Natural killer cell (primary cell): Measurements from ENCODE around the gene ABTB2. TPM values are rescaled to one million over a fixed set of nuclear protein-coding genes. Genes with fewer than 3 reads are reported as not detected.
A peak's percentile ranks its signal among the peaks of the same experiment; 100 is the strongest.

Experiments
- ATAC-seq, 3 donors: fragments of 150-1000 bp in 2 of 3; fragments of 200-7000 bp in 1 of 3; cut with Tn5 transposase; 1 replicate in 1 of 3; 2 replicates in 2 of 3; pipeline ENCODE4 v1.10.0; 2021; ENCODE audit warnings: mild to moderate bottlenecking in 2 of 3, moderate library complexity in 2 of 3
- DNase-seq, 2 donors: peaks; one replicate each; pipeline versions ENCODE4 v3.0.0 to v3.0.0-alpha.2; 2013 to 2021; ENCODE audit warnings: mixed read lengths in 1 of 2
- H3K27ac ChIP-seq: one replicate; pipeline ENCODE4 v1.5.1; 2013; ENCODE audit warnings: mild to moderate bottlenecking, low read length
- H3K27me3 ChIP-seq: one replicate; pipeline ENCODE4 v1.6.1; 2013; ENCODE audit warnings: low read length; ENCODE audit not compliant: control insufficient read depth, insufficient read depth
- H3K36me3 ChIP-seq: one replicate; pipeline ENCODE4 v1.6.1; 2013; ENCODE audit warnings: low read length; ENCODE audit not compliant: control insufficient read depth, insufficient read depth
- H3K4me1 ChIP-seq: one replicate; pipeline ENCODE4 v1.6.1; 2013; ENCODE audit warnings: low read length; ENCODE audit not compliant: control insufficient read depth, insufficient read depth
- H3K4me3 ChIP-seq: one replicate; pipeline ENCODE4 v1.5.1; 2013; ENCODE audit warnings: low read length
- H3K9me3 ChIP-seq: one replicate; pipeline ENCODE4 v1.6.1; 2013; ENCODE audit warnings: low read length; ENCODE audit not compliant: control insufficient read depth, insufficient read depth
- H3K27ac Mint-ChIP-seq, 2 donors: one replicate each; pipeline ENCODE4 v1.8.0; 2022; ENCODE audit warnings: mild to moderate bottlenecking in 2 of 2, mixed read lengths in 2 of 2, moderate library complexity in 1 of 2
- H3K27me3 Mint-ChIP-seq, 2 donors: one replicate each; pipeline ENCODE4 v1.8.0; 2022; ENCODE audit warnings: low read depth in 2 of 2, mixed read lengths in 2 of 2
- H3K36me3 Mint-ChIP-seq: one replicate; pipeline ENCODE4 v1.8.0; 2022; ENCODE audit warnings: mixed read lengths
- H3K4me1 Mint-ChIP-seq, 2 donors: one replicate each; pipeline ENCODE4 v1.8.0; 2022; ENCODE audit warnings: mixed read lengths in 2 of 2
- H3K4me3 Mint-ChIP-seq: one replicate; pipeline ENCODE4 v1.8.0; 2022; ENCODE audit warnings: mild to moderate bottlenecking, moderate library complexity, mixed read lengths
- H3K9me3 Mint-ChIP-seq, 2 donors: one replicate each; pipeline ENCODE4 v1.8.0; 2022; ENCODE audit warnings: mixed read lengths in 2 of 2
- CTCF ChIP-seq: fragments of 200-600 bp; IDR thresholded peaks from one replicate; pipeline ENCODE4 v1.8.0; 2022; ENCODE audit warnings: antibody characterized with exemption
- WGBS: methylation state at CpG from one replicate; pipeline ENCODE4 v1.1.7; 2013; ENCODE audit warnings: missing lambda C conversion rate; ENCODE audit not compliant: insufficient coverage; 5-methylcytosine and 5-hydroxymethylcytosine counted together
- intact Hi-C: fragments of 100-400 bp; cut with micrococcal nuclease; formaldehyde crosslinking; loops from one replicate; pipeline ENCODE4 v1.14.2; 2022
- total RNA-seq, 4 donors: library from RNA; stranded (reverse); fragments of 120-200 nt in 1 of 4; gene quantifications; one replicate each; pipeline versions ENCODE4 v1.2.3 to v1.2.4, GENCODE V29; 2013 to 2022

ABTB2 gene
- total RNA-seq, 3 donors from 2014 or later (not counting 1 experiment from before 2014, with no cell fraction given): 0.65 to 1.7 (median 1.1) TPM

GRCh38 chr11:34405079-34405858 lies 47.5 kb upstream of the ABTB2 start:
- no peak for ATAC-seq
- peak in 1 of 2 donors; percentile 22 for DNase-seq
- H3K9me3 ChIP-seq: no peaks in the 10 kb centered on the region
- H3K27ac ChIP-seq: no peak overlapping the region
- no peaks in the 10 kb centered on the region for H3K27me3 ChIP-seq
- H3K4me3 Mint-ChIP-seq: no peak overlapping the region
- TF ChIP-seq CTCF: no peak
- no peak overlapping the region for H3K27ac Mint-ChIP-seq
- intact Hi-C loops: no loop called here
- no peak overlapping the region for H3K4me3 ChIP-seq
- H3K27me3 Mint-ChIP-seq: peaks cover 20 to 44% of the 10 kb centered on the region in 2 donors
- no peaks in the 10 kb centered on the region for H3K4me1 Mint-ChIP-seq
- H3K9me3 Mint-ChIP-seq: no peaks in the 10 kb centered on the region
- no peaks in the 10 kb centered on the region for H3K4me1 ChIP-seq
- H3K36me3 ChIP-seq: no peaks in the 10 kb centered on the region
- WGBS: 77% methylated on average over 7 of the region's 7 CpGs
- H3K36me3 Mint-ChIP-seq: no peaks in the 10 kb centered on the region

GRCh38 chr11:34404280-34404679 lies 46.5 kb upstream of the ABTB2 start:
- H3K9me3 ChIP-seq: no peaks in the 10 kb centered on the region
- H3K4me1 ChIP-seq: no peaks in the 10 kb centered on the region
- H3K4me3 ChIP-seq: no peak overlapping the region
- Mint-ChIP-seq H3K4me1 (no peaks in the 10 kb centered on the region), H3K9me3 (no peaks in the 10 kb centered on the region), H3K4me3 (no peak overlapping the region), H3K36me3 (no peaks in the 10 kb centered on the region), H3K27ac (no peak overlapping the region), H3K27me3 (peaks cover 18 to 44% of the 10 kb centered on the region in 2 donors)
- DNase-seq (no peak), ATAC-seq (no peak)
- no peaks in the 10 kb centered on the region for H3K36me3 ChIP-seq
- 74% methylated on average over 5 of the region's 6 CpGs for WGBS
- intact Hi-C loops: no loop called here
- TF ChIP-seq CTCF: no peak
- no peaks in the 10 kb centered on the region for H3K27me3 ChIP-seq
- H3K27ac ChIP-seq: no peak overlapping the region

GRCh38 chr11:34403431-34403830 lies 45.6 kb upstream of the ABTB2 start:
- Histone ChIP-seq H3K4me3 (no peak overlapping the region), H3K27ac (no peak overlapping the region), H3K9me3 (no peaks in the 10 kb centered on the region), H3K36me3 (no peaks in the 10 kb centered on the region), H3K27me3 (no peaks in the 10 kb centered on the region), H3K4me1 (no peaks in the 10 kb centered on the region)
- intact Hi-C loops: no loop called here
- Mint-ChIP-seq H3K36me3 (no peaks in the 10 kb centered on the region), H3K27ac (no peak overlapping the region), H3K4me3 (no peak overlapping the region), H3K9me3 (no peaks in the 10 kb centered on the region), H3K27me3 (peaks cover 15 to 37% of the 10 kb centered on the region in 2 donors), H3K4me1 (no peaks in the 10 kb centered on the region)
- no peak for TF ChIP-seq CTCF
- 80% methylated on average over 4 of the region's 4 CpGs for WGBS
- ATAC-seq (no peak), DNase-seq (no peak)

GRCh38 chr11:34397811-34398210 lies 40.0 kb upstream of the ABTB2 start:
- WGBS: 100% methylated on average over 1 of the region's 2 CpGs
- H3K36me3 ChIP-seq: no peaks in the 10 kb centered on the region

More at GRCh38 chr11:34397811-34398210, 40.0 kb upstream of the ABTB2 start:
- Mint-ChIP-seq H3K4me3 (no peak overlapping the region), H3K36me3 (peaks cover 14% of the 10 kb centered on the region), H3K9me3 (peaks cover 0 to 6% of the 10 kb centered on the region in 2 donors), H3K4me1 (no peaks in the 10 kb centered on the region), H3K27ac (no peak overlapping the region), H3K27me3 (peaks cover 10 to 16% of the 10 kb centered on the region in 2 donors)
- no peak for ATAC-seq
- Histone ChIP-seq H3K9me3 (no peaks in the 10 kb centered on the region), H3K4me3 (no peak overlapping the region), H3K4me1 (no peaks in the 10 kb centered on the region), H3K27me3 (no peaks in the 10 kb centered on the region), H3K27ac (no peak overlapping the region)
- intact Hi-C loops: no loop called here
- DNase-seq: no peak
- no peak for TF ChIP-seq CTCF
